Measurements from ENCODE around the gene HUNK.

The HUNK gene

GRCh38 chr21:31929548-31929947 lies 56.7 kb downstream of the HUNK start:
- no peak overlapping the region for H3K27ac ChIP-seq (ENCODE audit: low read depth, low read length)
- peaks cover 0 to 2% of the 10 kb centered on the region in 2 donors for H3K9me3 ChIP-seq (ENCODE audit: control insufficient read depth in 1 of 2, low read length in 2 of 2)
- no peaks in the 10 kb centered on the region for H3K36me3 ChIP-seq (ENCODE audit: control insufficient read depth in 1 of 2, insufficient read depth in 2 of 2, low read length in 2 of 2)
- no peak overlapping the region for H3K4me3 ChIP-seq (ENCODE audit: low read depth in 1 of 2, low read length in 2 of 2)
- H3K4me1 ChIP-seq (ENCODE audit: control insufficient read depth in 1 of 2, insufficient read depth in 2 of 2, low read length in 2 of 2): peaks cover 0 to 6% of the 10 kb centered on the region in 2 donors
- no peak overlapping the region for H3K9ac ChIP-seq (ENCODE audit: low read depth in 1 of 2, low read length in 2 of 2)
- H3K27me3 ChIP-seq (ENCODE audit: control insufficient read depth in 1 of 2, insufficient read depth in 2 of 2, low read length in 2 of 2): no peaks in the 10 kb centered on the region

- Histone ChIP-seq H3K27me3 (ENCODE audit: control insufficient read depth in 1 of 2, insufficient read depth in 2 of 2, low read length in 2 of 2) (no peaks in the 10 kb centered on the region), H3K9me3 (ENCODE audit: control insufficient read depth in 1 of 2, low read length in 2 of 2) (peaks cover 0 to 2% of the 10 kb centered on the region in 2 donors), H3K9ac (ENCODE audit: low read depth in 1 of 2, low read length in 2 of 2) (no peak overlapping the region), H3K27ac (ENCODE audit: low read depth, low read length) (no peak overlapping the region), H3K36me3 (ENCODE audit: control insufficient read depth in 1 of 2, insufficient read depth in 2 of 2, low read length in 2 of 2) (no peaks in the 10 kb centered on the region), H3K4me3 (ENCODE audit: low read depth in 1 of 2, low read length in 2 of 2) (no peak overlapping the region), H3K4me1 (ENCODE audit: control insufficient read depth in 1 of 2, insufficient read depth in 2 of 2, low read length in 2 of 2) (peaks cover 0 to 6% of the 10 kb centered on the region in 2 donors)
These were observed 57.2 kb downstream of the HUNK start for GRCh38 chr21:31930001-31930400.

DNA sequence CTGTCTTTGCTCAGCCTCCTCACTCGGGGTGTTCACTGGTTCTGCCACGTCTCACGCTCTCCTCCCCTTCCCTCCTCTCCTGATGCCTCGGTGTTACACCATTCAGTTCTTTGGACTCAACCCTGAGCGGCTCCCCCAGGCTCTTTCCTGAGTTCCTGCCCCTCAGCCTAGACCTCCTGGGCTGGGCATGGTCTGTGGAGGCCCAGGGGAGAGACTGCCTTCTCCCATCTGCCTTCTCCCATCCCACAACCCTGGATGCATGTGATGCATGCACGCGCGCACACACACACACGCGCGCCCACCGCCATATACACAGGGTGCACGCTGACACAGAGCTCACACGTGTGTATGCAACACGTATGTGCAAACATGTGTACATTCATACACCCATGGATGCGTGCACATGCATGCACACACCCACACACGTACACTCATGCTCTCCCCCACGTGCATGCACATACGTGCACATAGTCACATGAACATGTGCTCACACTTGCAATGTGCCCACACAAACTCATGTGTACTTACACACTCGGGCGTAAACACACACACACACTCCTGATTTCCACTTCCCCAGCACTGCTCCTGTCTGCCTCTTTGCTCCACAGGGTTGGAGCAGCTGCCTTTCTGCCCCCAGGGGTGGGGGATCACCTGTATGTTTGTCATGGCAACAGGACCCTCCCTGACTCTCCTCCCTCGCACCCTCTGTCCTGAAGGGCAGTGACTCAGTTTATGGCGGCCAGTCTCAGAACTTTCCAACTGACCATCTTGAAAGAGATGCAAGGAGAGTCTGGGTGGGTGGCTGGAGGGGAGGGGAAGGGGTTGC lies 59.0 kb downstream of the HUNK start:
- no peaks in the 10 kb centered on the region for H3K27me3 ChIP-seq (ENCODE audit: control insufficient read depth in 1 of 2, insufficient read depth in 2 of 2, low read length in 2 of 2)
- H3K9ac ChIP-seq (ENCODE audit: low read depth in 1 of 2, low read length in 2 of 2): no peak overlapping the region
- H3K36me3 ChIP-seq (ENCODE audit: control insufficient read depth in 1 of 2, insufficient read depth in 2 of 2, low read length in 2 of 2): no peaks in the 10 kb centered on the region
- no peak overlapping the region for H3K4me3 ChIP-seq (ENCODE audit: low read depth in 1 of 2, low read length in 2 of 2)
- H3K9me3 ChIP-seq (ENCODE audit: control insufficient read depth in 1 of 2, low read length in 2 of 2): no peaks in the 10 kb centered on the region
- H3K4me1 ChIP-seq (ENCODE audit: control insufficient read depth in 1 of 2, insufficient read depth in 2 of 2, low read length in 2 of 2): peaks cover 0 to 6% of the 10 kb centered on the region in 2 donors
- no peak overlapping the region for H3K27ac ChIP-seq (ENCODE audit: low read depth, low read length)

DNA sequence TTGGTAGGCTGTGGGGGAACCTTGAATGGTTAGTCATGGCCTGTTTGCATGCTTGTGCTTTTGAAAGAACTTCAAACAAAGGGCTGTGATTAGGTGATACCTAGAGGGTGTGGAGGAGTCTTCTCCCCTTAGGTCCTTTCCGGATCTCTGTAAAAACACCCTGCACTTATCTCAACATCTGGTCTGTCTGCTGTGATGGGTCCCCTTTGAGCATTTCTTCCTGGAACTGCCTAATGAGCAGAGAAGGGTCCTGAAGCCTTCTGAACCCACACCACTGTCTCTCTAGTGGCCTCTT lies 59.6 kb downstream of the HUNK start:
- H3K27me3 ChIP-seq (ENCODE audit: control insufficient read depth in 1 of 2, insufficient read depth in 2 of 2, low read length in 2 of 2): no peaks in the 10 kb centered on the region
- no peak overlapping the region for H3K27ac ChIP-seq (ENCODE audit: low read depth, low read length)
- H3K36me3 ChIP-seq (ENCODE audit: control insufficient read depth in 1 of 2, insufficient read depth in 2 of 2, low read length in 2 of 2): no peaks in the 10 kb centered on the region
- no peak overlapping the region for H3K9ac ChIP-seq (ENCODE audit: low read depth in 1 of 2, low read length in 2 of 2)
- H3K9me3 ChIP-seq (ENCODE audit: control insufficient read depth in 1 of 2, low read length in 2 of 2): no peaks in the 10 kb centered on the region
- H3K4me3 ChIP-seq (ENCODE audit: low read depth in 1 of 2, low read length in 2 of 2): no peak overlapping the region
- peaks cover 0 to 6% of the 10 kb centered on the region in 2 donors for H3K4me1 ChIP-seq (ENCODE audit: control insufficient read depth in 1 of 2, insufficient read depth in 2 of 2, low read length in 2 of 2)

GRCh38 chr21:31937303-31937702 lies 64.5 kb downstream of the HUNK start:
- H3K27ac ChIP-seq (ENCODE audit: low read depth, low read length): no peak overlapping the region
- H3K9ac ChIP-seq (ENCODE audit: low read depth in 1 of 2, low read length in 2 of 2): no peak overlapping the region
- H3K4me1 ChIP-seq (ENCODE audit: control insufficient read depth in 1 of 2, insufficient read depth in 2 of 2, low read length in 2 of 2): no peaks in the 10 kb centered on the region
- no peak overlapping the region for H3K4me3 ChIP-seq (ENCODE audit: low read depth in 1 of 2, low read length in 2 of 2)
- H3K36me3 ChIP-seq (ENCODE audit: control insufficient read depth in 1 of 2, insufficient read depth in 2 of 2, low read length in 2 of 2): no peaks in the 10 kb centered on the region
- H3K9me3 ChIP-seq (ENCODE audit: control insufficient read depth in 1 of 2, low read length in 2 of 2): no peaks in the 10 kb centered on the region
- H3K27me3 ChIP-seq (ENCODE audit: control insufficient read depth in 1 of 2, insufficient read depth in 2 of 2, low read length in 2 of 2): no peaks in the 10 kb centered on the region

GRCh38 chr21:31938330-31939301 lies 65.8 kb downstream of the HUNK start:
- Histone ChIP-seq H3K27ac (ENCODE audit: low read depth, low read length) (no peak overlapping the region), H3K4me1 (ENCODE audit: control insufficient read depth in 1 of 2, insufficient read depth in 2 of 2, low read length in 2 of 2) (no peaks in the 10 kb centered on the region), H3K9ac (ENCODE audit: low read depth in 1 of 2, low read length in 2 of 2) (no peak overlapping the region), H3K36me3 (ENCODE audit: control insufficient read depth in 1 of 2, insufficient read depth in 2 of 2, low read length in 2 of 2) (no peaks in the 10 kb centered on the region), H3K9me3 (ENCODE audit: control insufficient read depth in 1 of 2, low read length in 2 of 2) (no peaks in the 10 kb centered on the region), H3K4me3 (ENCODE audit: low read depth in 1 of 2, low read length in 2 of 2) (no peak overlapping the region), H3K27me3 (ENCODE audit: control insufficient read depth in 1 of 2, insufficient read depth in 2 of 2, low read length in 2 of 2) (no peaks in the 10 kb centered on the region)

DNA sequence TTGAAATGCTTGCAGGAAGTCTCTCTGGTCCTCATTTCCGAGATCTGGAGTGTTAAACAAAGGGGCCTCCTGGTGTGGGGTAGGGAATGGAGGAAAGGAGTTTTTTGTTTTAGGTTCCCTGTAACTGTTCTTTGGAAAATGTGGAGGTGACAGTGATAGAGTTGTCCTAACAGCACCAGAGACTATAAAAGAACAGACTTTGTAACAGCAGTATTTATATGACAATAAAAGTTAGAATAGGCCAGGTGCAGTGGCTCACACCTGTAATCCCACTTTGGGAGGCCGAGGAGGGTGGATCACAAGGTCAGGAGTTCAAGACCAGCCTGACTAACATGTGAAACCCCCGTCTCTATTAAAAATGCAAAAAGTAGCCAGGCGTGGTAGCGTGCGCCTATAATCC lies 68.9 kb downstream of the HUNK start:
- no peak overlapping the region for H3K27ac ChIP-seq (ENCODE audit: low read depth, low read length)
- no peaks in the 10 kb centered on the region for H3K9me3 ChIP-seq (ENCODE audit: control insufficient read depth in 1 of 2, low read length in 2 of 2)
- H3K9ac ChIP-seq (ENCODE audit: low read depth in 1 of 2, low read length in 2 of 2): no peak overlapping the region
- no peaks in the 10 kb centered on the region for H3K36me3 ChIP-seq (ENCODE audit: control insufficient read depth in 1 of 2, insufficient read depth in 2 of 2, low read length in 2 of 2)
- H3K27me3 ChIP-seq (ENCODE audit: control insufficient read depth in 1 of 2, insufficient read depth in 2 of 2, low read length in 2 of 2): no peaks in the 10 kb centered on the region
- H3K4me3 ChIP-seq (ENCODE audit: low read depth in 1 of 2, low read length in 2 of 2): no peak overlapping the region
- no peaks in the 10 kb centered on the region for H3K4me1 ChIP-seq (ENCODE audit: control insufficient read depth in 1 of 2, insufficient read depth in 2 of 2, low read length in 2 of 2)

- Histone ChIP-seq H3K27ac (ENCODE audit: low read depth, low read length) (no peak overlapping the region), H3K4me1 (ENCODE audit: control insufficient read depth in 1 of 2, insufficient read depth in 2 of 2, low read length in 2 of 2) (no peaks in the 10 kb centered on the region), H3K4me3 (ENCODE audit: low read depth in 1 of 2, low read length in 2 of 2) (no peak overlapping the region), H3K9me3 (ENCODE audit: control insufficient read depth in 1 of 2, low read length in 2 of 2) (no peaks in the 10 kb centered on the region), H3K36me3 (ENCODE audit: control insufficient read depth in 1 of 2, insufficient read depth in 2 of 2, low read length in 2 of 2) (peaks cover 0 to 5% of the 10 kb centered on the region in 2 donors), H3K27me3 (ENCODE audit: control insufficient read depth in 1 of 2, insufficient read depth in 2 of 2, low read length in 2 of 2) (no peaks in the 10 kb centered on the region), H3K9ac (ENCODE audit: low read depth in 1 of 2, low read length in 2 of 2) (no peak overlapping the region)
These were observed 70.7 kb downstream of the HUNK start for GRCh38 chr21:31943561-31943960.

- Histone ChIP-seq H3K27ac (ENCODE audit: low read depth, low read length) (no peak overlapping the region), H3K9ac (ENCODE audit: low read depth in 1 of 2, low read length in 2 of 2) (no peak overlapping the region), H3K27me3 (ENCODE audit: control insufficient read depth in 1 of 2, insufficient read depth in 2 of 2, low read length in 2 of 2) (no peaks in the 10 kb centered on the region), H3K9me3 (ENCODE audit: control insufficient read depth in 1 of 2, low read length in 2 of 2) (no peaks in the 10 kb centered on the region), H3K36me3 (ENCODE audit: control insufficient read depth in 1 of 2, insufficient read depth in 2 of 2, low read length in 2 of 2) (peaks cover 0 to 9% of the 10 kb centered on the region in 2 donors), H3K4me1 (ENCODE audit: control insufficient read depth in 1 of 2, insufficient read depth in 2 of 2, low read length in 2 of 2) (no peaks in the 10 kb centered on the region), H3K4me3 (ENCODE audit: low read depth in 1 of 2, low read length in 2 of 2) (no peak overlapping the region)
These were observed 72.3 kb downstream of the HUNK start for GRCh38 chr21:31945141-31945540.

- Histone ChIP-seq H3K4me3 (ENCODE audit: low read depth in 1 of 2, low read length in 2 of 2) (no peak overlapping the region), H3K9ac (ENCODE audit: low read depth in 1 of 2, low read length in 2 of 2) (no peak overlapping the region), H3K9me3 (ENCODE audit: control insufficient read depth in 1 of 2, low read length in 2 of 2) (no peaks in the 10 kb centered on the region), H3K36me3 (ENCODE audit: control insufficient read depth in 1 of 2, insufficient read depth in 2 of 2, low read length in 2 of 2) (peaks cover 0 to 9% of the 10 kb centered on the region in 2 donors), H3K27me3 (ENCODE audit: control insufficient read depth in 1 of 2, insufficient read depth in 2 of 2, low read length in 2 of 2) (no peaks in the 10 kb centered on the region), H3K27ac (ENCODE audit: low read depth, low read length) (no peak overlapping the region), H3K4me1 (ENCODE audit: control insufficient read depth in 1 of 2, insufficient read depth in 2 of 2, low read length in 2 of 2) (no peaks in the 10 kb centered on the region)
These were observed 72.7 kb downstream of the HUNK start for GRCh38 chr21:31945546-31945945.
